Measurements from ENCODE around the gene DDX51. TPM values are rescaled to one million over a fixed set of nuclear protein-coding genes. Genes with fewer than 3 reads are reported as not detected.

Gene DDX51
- total and polyA plus RNA-seq, 2 of the 4 experiments (the other 2 are of a cell fraction) = 3.8 to 14.5 TPM

DNA sequence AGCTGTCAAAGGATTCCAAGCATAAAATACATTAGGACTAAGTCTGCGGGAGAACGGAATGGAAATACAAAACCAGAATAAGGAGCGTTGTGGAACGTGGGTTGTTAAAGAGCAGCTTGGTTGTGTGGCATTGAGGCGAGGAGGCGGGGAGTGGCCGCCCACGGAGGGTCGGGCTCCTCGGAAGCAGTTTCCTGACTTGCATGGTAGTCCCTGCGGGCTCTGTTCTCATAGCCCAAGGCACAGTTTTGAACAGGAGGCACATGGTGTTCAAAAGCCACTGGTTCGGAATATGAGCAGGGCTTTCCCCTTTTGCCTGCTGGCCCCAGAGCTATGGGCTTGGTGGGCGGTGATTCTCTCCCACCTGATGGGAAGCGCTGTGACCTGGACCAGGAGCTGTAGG is 12.2 kb downstream of the DDX51 start:
- WGBS, 2 experiments (ENCODE audit: extremely low coverage in 2 of 2, insufficient read length in 1 of 2) = 89% methylated on average over 11 of the region's 14 CpGs; no CpG with 5 or more reads in 1 of the 2 experiments
- H4K20me1 ChIP-seq (ENCODE audit: insufficient read depth, low read length) = no peaks in the 10 kb centered on the region
- no peak overlapping the region for H2BK20ac ChIP-seq (ENCODE audit: low read depth, low read length)
- no peak overlapping the region for H3K4me2 ChIP-seq (ENCODE audit: low read depth, low read length)
- no peak overlapping the region for H2BK15ac ChIP-seq (ENCODE audit: low read depth, low read length)
- H2AFZ ChIP-seq (replicated peaks; ENCODE audit: low read length, poor library complexity) = no peak overlapping the region
- no peaks in the 10 kb centered on the region for H3K79me1 ChIP-seq (ENCODE audit: low read depth in 1 of 2, low read length in 2 of 2)
- no peak overlapping the region for H2BK120ac ChIP-seq (ENCODE audit: low read depth, low read length)
- H3K18ac ChIP-seq (ENCODE audit: low read depth, low read length) = no peak overlapping the region
- H3K36me3 ChIP-seq (ENCODE audit: control insufficient read depth, insufficient read depth, low read length) = peaks cover 9% of the 10 kb centered on the region
- no peak overlapping the region for H3K27ac ChIP-seq (ENCODE audit: insufficient read depth, low read length)
- H4K8ac ChIP-seq (ENCODE audit: low read depth in 2 of 2, low read length in 2 of 2) = no peak overlapping the region
- H4K5ac ChIP-seq (ENCODE audit: low read depth, low read length) = no peak overlapping the region
- intact Hi-C loops (cut with micrococcal nuclease) = no loop called here
- no peak overlapping the region for H2AK5ac ChIP-seq (ENCODE audit: low read depth, low read length)
- ChIA-PET CTCF (no interaction called here), POLR2A (ENCODE audit: unreplicated experiment) (no interaction called here)
- H2BK5ac ChIP-seq (ENCODE audit: low read depth, low read length, poor library complexity, severe bottlenecking) = no peak overlapping the region
- no peaks in the 10 kb centered on the region for H3K4me1 ChIP-seq (ENCODE audit: control insufficient read depth, insufficient read depth, low read length)
- no peak overlapping the region for H3K14ac ChIP-seq (replicated peaks; ENCODE audit: low read depth, low read length)
- H3K9me3 ChIP-seq (ENCODE audit: control insufficient read depth, insufficient read depth, low read length) = peaks cover 2% of the 10 kb centered on the region; the same call in 1 of the 2 replicates
- ATAC-seq (ENCODE audit: low read depth) = no peak
- no peak for DNase-seq
- dilution Hi-C loops (cut with HindIII; ENCODE audit: low sequenced_read_pairs, unreplicated experiment) = no loop called here
- no peaks in the 10 kb centered on the region for H3K27me3 ChIP-seq (ENCODE audit: control insufficient read depth, insufficient read depth, low read length)
- no peak overlapping the region for H3K9ac ChIP-seq (ENCODE audit: low read depth, low read length)
- no TSS peak for BruUV-seq (replicated peaks)
- H2AK9ac ChIP-seq (replicated peaks; ENCODE audit: low read depth, low read length, poor library complexity) = no peak overlapping the region
- no peak overlapping the region for H4K91ac ChIP-seq (ENCODE audit: insufficient read depth, low read depth, low read length)
- H3K56ac ChIP-seq (ENCODE audit: extremely low read depth, insufficient read depth, low read length) = no peak overlapping the region
- H3K4ac ChIP-seq (ENCODE audit: low read depth, low read length) = no peak overlapping the region
- in situ Hi-C loops (cut with MboI; ENCODE audit: low sequenced_read_pairs) = no loop called here
- no peak overlapping the region for H3K23ac ChIP-seq (ENCODE audit: low read depth, low read length)
- no peak overlapping the region for H3K4me3 ChIP-seq (ENCODE audit: insufficient read depth, low read depth, low read length)
- H3K9me1 ChIP-seq (ENCODE audit: insufficient read depth, low read length) = no peaks in the 10 kb centered on the region
- TF ChIP-seq BHLHE40 (IDR thresholded peaks at IDR 0.05; ENCODE audit: low read depth, low read length) = no peak
- TF ChIP-seq MAZ (IDR thresholded peaks at IDR 0.05; ENCODE audit: borderline replicate concordance, low read depth, low read length) = no peak
- TF ChIP-seq, protein P1, sequence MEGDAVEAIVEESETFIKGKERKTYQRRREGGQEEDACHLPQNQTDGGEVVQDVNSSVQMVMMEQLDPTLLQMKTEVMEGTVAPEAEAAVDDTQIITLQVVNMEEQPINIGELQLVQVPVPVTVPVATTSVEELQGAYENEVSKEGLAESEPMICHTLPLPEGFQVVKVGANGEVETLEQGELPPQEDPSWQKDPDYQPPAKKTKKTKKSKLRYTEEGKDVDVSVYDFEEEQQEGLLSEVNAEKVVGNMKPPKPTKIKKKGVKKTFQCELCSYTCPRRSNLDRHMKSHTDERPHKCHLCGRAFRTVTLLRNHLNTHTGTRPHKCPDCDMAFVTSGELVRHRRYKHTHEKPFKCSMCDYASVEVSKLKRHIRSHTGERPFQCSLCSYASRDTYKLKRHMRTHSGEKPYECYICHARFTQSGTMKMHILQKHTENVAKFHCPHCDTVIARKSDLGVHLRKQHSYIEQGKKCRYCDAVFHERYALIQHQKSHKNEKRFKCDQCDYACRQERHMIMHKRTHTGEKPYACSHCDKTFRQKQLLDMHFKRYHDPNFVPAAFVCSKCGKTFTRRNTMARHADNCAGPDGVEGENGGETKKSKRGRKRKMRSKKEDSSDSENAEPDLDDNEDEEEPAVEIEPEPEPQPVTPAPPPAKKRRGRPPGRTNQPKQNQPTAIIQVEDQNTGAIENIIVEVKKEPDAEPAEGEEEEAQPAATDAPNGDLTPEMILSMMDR (conservative IDR thresholded peaks at IDR 0.05; ENCODE audit: low read depth, low read length) = no peak
- TF ChIP-seq, protein P2, sequence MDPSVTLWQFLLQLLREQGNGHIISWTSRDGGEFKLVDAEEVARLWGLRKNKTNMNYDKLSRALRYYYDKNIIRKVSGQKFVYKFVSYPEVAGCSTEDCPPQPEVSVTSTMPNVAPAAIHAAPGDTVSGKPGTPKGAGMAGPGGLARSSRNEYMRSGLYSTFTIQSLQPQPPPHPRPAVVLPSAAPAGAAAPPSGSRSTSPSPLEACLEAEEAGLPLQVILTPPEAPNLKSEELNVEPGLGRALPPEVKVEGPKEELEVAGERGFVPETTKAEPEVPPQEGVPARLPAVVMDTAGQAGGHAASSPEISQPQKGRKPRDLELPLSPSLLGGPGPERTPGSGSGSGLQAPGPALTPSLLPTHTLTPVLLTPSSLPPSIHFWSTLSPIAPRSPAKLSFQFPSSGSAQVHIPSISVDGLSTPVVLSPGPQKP (IDR thresholded peaks at IDR 0.05; ENCODE audit: borderline replicate concordance, low read depth, low read length) = no peak
- no peak for TF ChIP-seq POLR2A (IDR thresholded peaks at IDR 0.05; ENCODE audit: low read depth, low read length)
- no peak for TF ChIP-seq SMC3 (IDR thresholded peaks at IDR 0.05; ENCODE audit: low read depth, low read length)
- no peak for TF ChIP-seq NFE2L2 (IDR thresholded peaks at IDR 0.05; ENCODE audit: low read depth, low read length)
- no peak for TF ChIP-seq CHD1 (IDR thresholded peaks at IDR 0.05; ENCODE audit: low read depth, low read length)
- TF ChIP-seq RAD21 (IDR thresholded peaks at IDR 0.05; ENCODE audit: low read length) = no peak
- TF ChIP-seq MAFK (IDR thresholded peaks at IDR 0.05; ENCODE audit: low read depth, low read length) = no peak
- TF ChIP-seq CEBPB (IDR thresholded peaks at IDR 0.05; ENCODE audit: low read depth, low read length) = no peak
- TF ChIP-seq RCOR1 (IDR thresholded peaks at IDR 0.05; ENCODE audit: insufficient replicate concordance, low read length) = no peak
- TF ChIP-seq FOS (IDR thresholded peaks at IDR 0.05; ENCODE audit: low read depth, low read length) = no peak
- TF ChIP-seq RFX5 (IDR thresholded peaks at IDR 0.05; ENCODE audit: low read depth, low read length) = no peak
- no peak for TF ChIP-seq MXI1 (IDR thresholded peaks at IDR 0.05; ENCODE audit: borderline replicate concordance, low read depth, low read length)
